ENCODE measurements around the gene ZNF516. TPM values are rescaled to one million over a fixed set of nuclear protein-coding genes. Genes with fewer than 3 reads are reported as not detected.

Gene ZNF516
- total and polyA plus RNA-seq, 4 donors = 2.5 to 12.2 (median 7.6) TPM

- WGBS = 28% methylated on average over 3 of the region's 3 CpGs
- Histone ChIP-seq H3K27me3 (ENCODE audit: control insufficient read depth in 4 of 4, insufficient read depth in 4 of 4, low read length in 3 of 4) (peaks cover 0 to 2% (median 0%) of the 10 kb centered on the region in 4 donors), H3K4me3 (ENCODE audit: low read depth in 1 of 3, low read length in 3 of 3) (no peak overlapping the region), H3K4me1 (ENCODE audit: control insufficient read depth in 4 of 4, insufficient read depth in 4 of 4, low read length in 3 of 4) (no peaks in the 10 kb centered on the region), H3K9me3 (ENCODE audit: control insufficient read depth in 4 of 4, low read length in 3 of 4) (no peaks in the 10 kb centered on the region), H3K27ac (ENCODE audit: low read depth in 1 of 2, low read length in 2 of 2) (no peak overlapping the region), H3K9ac (ENCODE audit: low read depth in 1 of 2, low read length in 2 of 2) (no peak overlapping the region), H3K36me3 (ENCODE audit: control insufficient read depth in 4 of 4, insufficient read depth in 3 of 4, low read depth in 1 of 4, low read length in 3 of 4) (no peaks in the 10 kb centered on the region)
- no peak for DNase-seq (ENCODE audit: low spot score)
- TF ChIP-seq NR2F2 (IDR thresholded peaks at IDR 0.05) (no peak), ZBTB33 (IDR thresholded peaks at IDR 0.05) (no peak), FOXA1 (IDR thresholded peaks at IDR 0.05) (no peak), HNF4A (conservative IDR thresholded peaks at IDR 0.05) (no peak), HNF4G (IDR thresholded peaks at IDR 0.05) (no peak), YY1 (IDR thresholded peaks at IDR 0.05) (no peak), EGR1 (IDR thresholded peaks at IDR 0.05; ENCODE audit: low read depth in 2 of 2) (no peak)
Measured at GRCh38 chr18:76314015-76314414, 181.0 kb downstream of the ZNF516 start.

Data from liver (tissue), 9 donors.